ENCODE measurements around the gene TENM3.

DNA sequence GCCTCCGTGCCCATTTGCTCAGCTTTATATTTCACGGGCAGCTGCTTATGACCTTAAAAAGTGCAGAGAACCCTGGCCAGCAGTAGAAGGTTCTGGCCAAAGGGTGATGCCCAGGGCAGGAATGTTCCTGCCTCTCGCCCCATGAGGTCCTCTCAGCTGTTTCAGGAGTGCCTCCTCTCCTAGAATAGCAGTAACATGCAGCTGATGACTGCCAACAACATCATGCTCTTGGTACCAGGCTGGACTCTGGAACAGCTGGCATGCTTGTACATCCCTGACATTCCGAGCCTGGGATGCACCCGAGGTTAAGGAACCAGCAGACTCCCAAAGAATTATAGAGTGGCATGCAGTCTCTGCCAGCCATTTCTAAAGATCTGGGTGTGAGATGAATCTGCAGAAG, 11.7 kb upstream of the TENM3 start:
- no peak for TF ChIP-seq CREB5 (CRISPR knock-in tag; IDR thresholded peaks at IDR 0.05; ENCODE audit: low read depth)
- TF ChIP-seq ISL1 (CRISPR knock-in tag; IDR thresholded peaks at IDR 0.05) = no peak
- TF ChIP-seq, protein P1, sequence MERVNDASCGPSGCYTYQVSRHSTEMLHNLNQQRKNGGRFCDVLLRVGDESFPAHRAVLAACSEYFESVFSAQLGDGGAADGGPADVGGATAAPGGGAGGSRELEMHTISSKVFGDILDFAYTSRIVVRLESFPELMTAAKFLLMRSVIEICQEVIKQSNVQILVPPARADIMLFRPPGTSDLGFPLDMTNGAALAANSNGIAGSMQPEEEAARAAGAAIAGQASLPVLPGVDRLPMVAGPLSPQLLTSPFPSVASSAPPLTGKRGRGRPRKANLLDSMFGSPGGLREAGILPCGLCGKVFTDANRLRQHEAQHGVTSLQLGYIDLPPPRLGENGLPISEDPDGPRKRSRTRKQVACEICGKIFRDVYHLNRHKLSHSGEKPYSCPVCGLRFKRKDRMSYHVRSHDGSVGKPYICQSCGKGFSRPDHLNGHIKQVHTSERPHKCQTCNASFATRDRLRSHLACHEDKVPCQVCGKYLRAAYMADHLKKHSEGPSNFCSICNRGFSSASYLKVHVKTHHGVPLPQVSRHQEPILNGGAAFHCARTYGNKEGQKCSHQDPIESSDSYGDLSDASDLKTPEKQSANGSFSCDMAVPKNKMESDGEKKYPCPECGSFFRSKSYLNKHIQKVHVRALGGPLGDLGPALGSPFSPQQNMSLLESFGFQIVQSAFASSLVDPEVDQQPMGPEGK (CRISPR knock-in tag; IDR thresholded peaks at IDR 0.05; ENCODE audit: borderline replicate concordance) = no peak
- no peak for TF ChIP-seq GLIS3 (CRISPR knock-in tag; IDR thresholded peaks at IDR 0.05)
- no peak for TF ChIP-seq TCF4 (CRISPR knock-in tag; IDR thresholded peaks at IDR 0.05; ENCODE audit: borderline replicate concordance)
- TF ChIP-seq CSRNP3 (CRISPR knock-in tag; IDR thresholded peaks at IDR 0.05) = no peak
- no peak for TF ChIP-seq TOX (CRISPR knock-in tag; IDR thresholded peaks at IDR 0.05; ENCODE audit: borderline replicate concordance)
- TF ChIP-seq SNAI2 (CRISPR knock-in tag; IDR thresholded peaks at IDR 0.05) = no peak
- no peak for TF ChIP-seq BACH2 (CRISPR knock-in tag; IDR thresholded peaks at IDR 0.05; ENCODE audit: borderline replicate concordance)
- TF ChIP-seq ARNTL (CRISPR knock-in tag; IDR thresholded peaks at IDR 0.05; ENCODE audit: borderline replicate concordance, low read depth) = no peak
- TF ChIP-seq RARB (CRISPR knock-in tag; IDR thresholded peaks at IDR 0.05) = no peak
